ENCODE data around the gene MSMO1. TPM values are rescaled to one million over a fixed set of nuclear protein-coding genes. Genes with fewer than 3 reads are reported as not detected.

Gene MSMO1
- total and polyA plus RNA-seq, 2 experiments from 2014 or later = 145 to 272 TPM

- Mint-ChIP-seq H3K9me3 (no peaks in the 10 kb centered on the region), H3K36me3 (ENCODE audit: low read depth) (no peaks in the 10 kb centered on the region), H3K4me3 (no peak overlapping the region), H3K4me1 (peaks cover 31% of the 10 kb centered on the region), H3K27ac (no peak overlapping the region), H3K27me3 (ENCODE audit: insufficient read depth, low read depth, poor library complexity) (peaks cover 4% of the 10 kb centered on the region)
- Histone ChIP-seq H3K27ac (ENCODE audit: low read depth) (no peak overlapping the region), H2AFZ (no peak overlapping the region), H3K79me2 (replicated peaks; ENCODE audit: insufficient read depth) (no peaks in the 10 kb centered on the region), H3K36me3 (ENCODE audit: insufficient read depth) (no peaks in the 10 kb centered on the region), H4K20me1 (replicated peaks; ENCODE audit: insufficient read depth) (no peaks in the 10 kb centered on the region), H3K27me3 (ENCODE audit: insufficient read depth) (peaks cover 11% of the 10 kb centered on the region), H3K9me2 (ENCODE audit: insufficient read depth) (no peaks in the 10 kb centered on the region), H3F3A (replicated peaks; ENCODE audit: low read depth) (no peaks in the 10 kb centered on the region), H3K4me1 (ENCODE audit: insufficient read depth) (peaks cover 12% of the 10 kb centered on the region), H3K4me3 (no peak overlapping the region), H3K4me2 (no peak overlapping the region)
- TF ChIP-seq CTCF (conservative IDR thresholded peaks at IDR 0.05; ENCODE audit: low read depth in 2 of 2) = peak; percentile 53 to 58
- no peak for TF ChIP-seq EZH2 (IDR thresholded peaks at IDR 0.05; ENCODE audit: low read depth, unreplicated experiment)
- no peak for TF ChIP-seq ETS1 (IDR thresholded peaks at IDR 0.05)
- no peak for TF ChIP-seq NANOG (IDR thresholded peaks at IDR 0.05; ENCODE audit: borderline replicate concordance)
- TF ChIP-seq ZNF114 (CRISPR knock-in tag; IDR thresholded peaks at IDR 0.05) = no peak
- TF ChIP-seq REST (IDR thresholded peaks at IDR 0.05; ENCODE audit: unreplicated experiment) = no peak
- DNase-seq (ENCODE audit: low spot score) (peak; percentile 33), ATAC-seq (peak; percentile 33; the same call in 1 of the 3 replicates)
These were observed 57.1 kb downstream of the MSMO1 start for GRCh38 chr4:165384598-165384997.

GRCh38 chr4:165385126-165385525 is 57.7 kb downstream of the MSMO1 start:
- Mint-ChIP-seq H3K4me3 (no peak overlapping the region), H3K9me3 (no peaks in the 10 kb centered on the region), H3K27ac (no peak overlapping the region), H3K36me3 (ENCODE audit: low read depth) (no peaks in the 10 kb centered on the region), H3K27me3 (ENCODE audit: insufficient read depth, low read depth, poor library complexity) (no peaks in the 10 kb centered on the region), H3K4me1 (peaks cover 26% of the 10 kb centered on the region)
- Histone ChIP-seq H3K27me3 (ENCODE audit: insufficient read depth) (peaks cover 6% of the 10 kb centered on the region), H3K27ac (ENCODE audit: low read depth) (no peak overlapping the region), H3F3A (replicated peaks; ENCODE audit: low read depth) (no peaks in the 10 kb centered on the region), H4K20me1 (replicated peaks; ENCODE audit: insufficient read depth) (no peaks in the 10 kb centered on the region), H3K4me3 (no peak overlapping the region), H3K36me3 (ENCODE audit: insufficient read depth) (no peaks in the 10 kb centered on the region), H3K9me2 (ENCODE audit: insufficient read depth) (no peaks in the 10 kb centered on the region), H3K79me2 (replicated peaks; ENCODE audit: insufficient read depth) (no peaks in the 10 kb centered on the region), H3K4me1 (ENCODE audit: insufficient read depth) (peaks cover 8% of the 10 kb centered on the region), H2AFZ (no peak overlapping the region), H3K4me2 (no peak overlapping the region)
- TF ChIP-seq NANOG (IDR thresholded peaks at IDR 0.05; ENCODE audit: borderline replicate concordance) = no peak
- no peak for TF ChIP-seq CTCF (conservative IDR thresholded peaks at IDR 0.05; ENCODE audit: low read depth in 2 of 2)
- no peak for TF ChIP-seq EZH2phosphoT487 (IDR thresholded peaks at IDR 0.05; ENCODE audit: unreplicated experiment)
- TF ChIP-seq JUNB (IDR thresholded peaks at IDR 0.05; ENCODE audit: unreplicated experiment) = no peak
- ATAC-seq (no peak), DNase-seq (ENCODE audit: low spot score) (no peak)

Measured in GM23338 (cell line).